T47D (cell line): Measurements from ENCODE around the gene SCPEP1.
A peak's percentile ranks its signal among the peaks of the same experiment; 100 is the strongest.
"Not testable (repeated sequence)": the region's sequence is repeated elsewhere in the genome, so short reads cannot be mapped to it uniquely, and the experiment has no call there.

Experiments
- DNase-seq, 2 experiments: peaks; one replicate each; pipeline versions ENCODE4 v3.0.0 to v3.0.0-alpha.2; 2011 to 2012; ENCODE audit warnings: low read depth in 1 of 2, low spot score in 1 of 2
- JUND ChIP-seq: IDR thresholded peaks from 2 replicates; pipeline ENCODE4 v1.6.1; 2012; ENCODE audit warnings: low read depth
- in situ Hi-C: cut with HindIII; loops from 2 replicates; pipeline ENCODE4 v1.10.0; 2016; ENCODE audit warnings: low sequenced_read_pairs, low pct_unique_long_range_greater_than_20kb

Gene SCPEP1

DNA sequence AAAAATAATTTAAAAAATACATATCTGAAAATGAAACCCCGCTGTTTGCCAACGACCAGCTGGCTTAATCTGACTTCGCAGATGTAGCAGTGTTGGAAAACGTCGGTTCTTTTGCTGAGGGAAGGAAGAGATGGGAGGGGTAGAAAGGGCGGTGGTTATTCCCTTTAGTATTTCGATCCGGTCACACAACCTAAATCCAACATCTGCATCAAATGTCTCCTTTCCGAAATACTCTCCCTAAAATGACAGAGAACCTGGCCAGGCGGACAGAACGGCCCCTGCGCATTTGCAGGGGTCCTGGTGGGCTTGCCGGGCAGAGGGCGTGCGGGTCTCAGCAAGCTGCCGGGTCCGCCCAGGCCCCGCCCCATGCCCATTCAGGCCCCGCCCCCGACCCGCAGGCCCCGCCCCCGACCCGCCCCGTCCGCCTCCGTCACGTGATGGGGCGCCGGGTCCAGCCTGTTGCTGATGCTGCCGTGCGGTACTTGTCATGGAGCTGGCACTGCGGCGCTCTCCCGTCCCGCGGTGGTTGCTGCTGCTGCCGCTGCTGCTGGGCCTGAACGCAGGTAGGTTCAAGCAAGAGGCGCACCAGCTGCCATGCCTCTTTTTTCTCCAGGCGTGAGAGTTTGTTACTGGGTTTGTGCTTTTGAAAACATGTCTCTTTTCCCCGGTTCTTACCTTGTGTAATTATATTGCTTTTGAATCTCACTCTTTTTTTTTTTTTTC, at the start of gene SCPEP1:
Gene SCPEP1 (plus strand): TSS at position 459 of the 723 bp plus-strand sequence. CDS start 29 bp downstream, at position 488.
- in situ Hi-C loops: no loop called here
- peak; percentile 89 to 95 for DNase-seq
- no peak for TF ChIP-seq JUND

GRCh38 chr17:56928586-56928985, 49.3 kb upstream of the SCPEP1 start:
- no peak for TF ChIP-seq JUND
- in situ Hi-C loops: no loop called here

GRCh38 chr17:56929362-56929969, 48.5 kb upstream of the SCPEP1 start:
- peak in 1 of 2 experiments; percentile 55 for DNase-seq
- in situ Hi-C loops: no loop called here

More at GRCh38 chr17:56928586-56928985, 49.3 kb upstream of the SCPEP1 start:
- no peak for DNase-seq

GRCh38 chr17:56930739-56931337, 47.1 kb upstream of the SCPEP1 start:
- no peak for DNase-seq
- in situ Hi-C loops: no loop called here
- TF ChIP-seq JUND: no peak

More at GRCh38 chr17:56929362-56929969, 48.5 kb upstream of the SCPEP1 start:
- TF ChIP-seq JUND: no peak

GRCh38 chr17:56933151-56933745, 44.7 kb upstream of the SCPEP1 start:
- in situ Hi-C loops: no loop called here
- no peak for TF ChIP-seq JUND

DNA sequence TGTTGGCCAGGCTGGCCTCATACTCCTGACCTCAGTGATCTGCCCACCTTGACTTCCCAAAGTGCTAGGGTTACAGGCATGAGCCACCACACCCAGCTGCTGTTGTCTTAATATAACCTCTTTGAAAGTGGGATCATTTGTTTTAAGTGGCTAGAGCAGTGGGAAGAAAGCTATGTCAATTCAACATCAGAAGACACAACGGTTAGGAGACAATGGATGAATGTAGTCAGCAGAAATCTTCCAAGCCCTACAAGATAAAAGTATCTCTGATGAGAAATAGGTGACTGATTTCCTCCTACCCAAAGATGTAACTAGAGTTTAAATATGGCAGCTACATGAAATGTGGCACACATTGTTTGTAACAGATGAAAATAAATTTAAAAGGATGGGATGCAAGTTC, 44.1 kb upstream of the SCPEP1 start:
- no peak for DNase-seq
- in situ Hi-C loops: no loop called here
- no peak for TF ChIP-seq JUND

More at GRCh38 chr17:56933151-56933745, 44.7 kb upstream of the SCPEP1 start:
- no peak for DNase-seq

- no peak for DNase-seq
- in situ Hi-C loops: no loop called here
- no peak for TF ChIP-seq JUND
Measured at GRCh38 chr17:56934280-56934679, 43.7 kb upstream of the SCPEP1 start.

- in situ Hi-C loops: no loop called here
- no peak for DNase-seq
- TF ChIP-seq JUND: no peak
Measured at GRCh38 chr17:56935461-56935860, 42.5 kb upstream of the SCPEP1 start.

DNA sequence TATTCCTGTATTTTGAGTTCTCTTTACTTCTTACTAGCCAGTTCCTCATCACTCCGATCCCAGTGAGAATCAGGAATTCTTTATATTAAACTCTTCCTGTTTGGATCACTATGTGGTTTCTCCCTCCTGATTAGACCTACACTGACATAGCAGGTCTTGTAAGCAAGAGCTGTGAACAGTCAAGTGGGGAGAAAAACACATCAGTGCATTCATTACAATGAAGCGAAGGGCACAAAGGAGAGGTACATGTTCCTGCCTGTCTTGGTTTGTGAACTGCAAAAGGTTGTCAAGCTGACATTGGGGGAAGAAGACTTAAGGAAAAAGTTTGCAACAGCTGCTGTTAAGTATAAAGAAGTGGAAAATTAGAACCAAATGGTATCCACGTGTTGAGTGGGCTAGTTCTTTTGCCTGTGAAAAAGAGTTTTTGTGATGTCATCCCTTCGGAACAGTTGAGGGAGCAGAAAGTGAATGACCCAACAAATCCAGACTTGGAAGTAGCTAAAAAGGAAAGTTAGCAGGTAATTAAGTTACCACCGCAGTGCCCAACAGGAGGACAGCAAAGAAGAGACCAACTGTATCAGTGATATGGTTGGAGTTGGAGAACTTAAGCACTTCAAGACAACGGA, 41.1 kb upstream of the SCPEP1 start:
- no peak for TF ChIP-seq JUND

GRCh38 chr17:56937687-56938086, 40.2 kb upstream of the SCPEP1 start:
- in situ Hi-C loops: no loop called here
- peak in 1 of 2 experiments; percentile 27 for DNase-seq
- TF ChIP-seq JUND: no peak

More for the DNA sequence above, 41.1 kb upstream of the SCPEP1 start:
- DNase-seq: no peak
- in situ Hi-C loops: no loop called here

DNA sequence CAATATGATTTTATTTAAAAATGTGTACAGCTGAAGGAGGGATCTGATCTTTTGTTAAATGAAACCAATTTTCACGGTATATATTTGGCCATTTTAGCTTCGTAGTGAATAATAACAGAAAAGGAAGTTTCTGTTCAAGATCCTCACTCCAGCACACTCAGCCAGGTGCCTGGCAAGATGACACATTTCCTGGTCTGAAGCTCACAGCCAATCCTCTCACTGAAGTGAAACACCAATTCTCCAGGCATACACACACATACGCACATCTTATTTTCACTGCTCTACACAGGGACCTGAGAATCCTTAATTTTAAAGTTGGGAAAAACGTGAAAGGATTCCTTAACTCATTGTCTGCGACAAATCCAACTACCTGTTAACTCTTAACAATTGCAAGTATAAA, 39.7 kb upstream of the SCPEP1 start:
- in situ Hi-C loops, DNase-seq: not testable (repeated sequence)

DNA sequence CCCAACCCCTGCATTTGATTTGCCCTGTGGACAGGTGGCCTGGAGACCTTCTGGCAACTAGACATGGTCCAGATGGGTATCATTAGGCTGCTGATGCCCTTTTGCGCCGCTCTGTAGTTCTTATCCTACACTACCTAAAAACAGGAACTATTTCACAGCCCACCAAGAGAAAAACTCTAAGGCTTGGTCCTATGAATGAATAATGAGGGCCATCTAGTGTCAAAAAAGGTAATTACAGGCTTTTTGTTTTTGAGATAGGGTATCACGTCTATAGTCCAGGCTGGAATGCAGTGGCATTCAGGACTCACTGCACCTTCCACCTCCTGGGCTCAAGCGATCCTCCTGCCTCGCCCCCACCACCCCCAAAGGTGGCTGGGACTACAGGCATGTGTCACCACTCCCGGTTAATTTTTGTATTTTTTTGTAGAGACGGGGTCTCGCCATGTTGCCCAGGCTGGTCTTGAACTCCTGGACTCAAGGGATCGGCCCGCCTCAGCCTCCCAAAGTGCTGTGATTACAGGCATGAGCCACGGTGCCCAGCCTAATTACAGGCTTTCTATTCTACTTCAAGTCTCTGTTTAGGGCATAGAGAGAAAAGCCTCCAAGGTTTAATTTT, 38.0 kb upstream of the SCPEP1 start:
- in situ Hi-C loops: no loop called here
- TF ChIP-seq JUND: no peak
- peak in 1 of 2 experiments; percentile 69 for DNase-seq
